T-helper 1 cell (primary cell): ENCODE measurements around the gene NODAL.
"Not testable (repeated sequence)": the region's sequence is repeated elsewhere in the genome, so short reads cannot be mapped to it uniquely, and the experiment has no call there.

Source experiments
- DNase-seq, 5 donors: peaks; one replicate each; pipeline ENCODE4 v3.0.0-alpha.2; 2012 to 2020
- total RNA-seq, 4 donors: gene quantifications; one replicate each; lab custom pipeline; 2026; lab: John Stamatoyannopoulos, UW

NODAL gene
- 0 reads per million in 4 donors for total RNA-seq

DNA sequence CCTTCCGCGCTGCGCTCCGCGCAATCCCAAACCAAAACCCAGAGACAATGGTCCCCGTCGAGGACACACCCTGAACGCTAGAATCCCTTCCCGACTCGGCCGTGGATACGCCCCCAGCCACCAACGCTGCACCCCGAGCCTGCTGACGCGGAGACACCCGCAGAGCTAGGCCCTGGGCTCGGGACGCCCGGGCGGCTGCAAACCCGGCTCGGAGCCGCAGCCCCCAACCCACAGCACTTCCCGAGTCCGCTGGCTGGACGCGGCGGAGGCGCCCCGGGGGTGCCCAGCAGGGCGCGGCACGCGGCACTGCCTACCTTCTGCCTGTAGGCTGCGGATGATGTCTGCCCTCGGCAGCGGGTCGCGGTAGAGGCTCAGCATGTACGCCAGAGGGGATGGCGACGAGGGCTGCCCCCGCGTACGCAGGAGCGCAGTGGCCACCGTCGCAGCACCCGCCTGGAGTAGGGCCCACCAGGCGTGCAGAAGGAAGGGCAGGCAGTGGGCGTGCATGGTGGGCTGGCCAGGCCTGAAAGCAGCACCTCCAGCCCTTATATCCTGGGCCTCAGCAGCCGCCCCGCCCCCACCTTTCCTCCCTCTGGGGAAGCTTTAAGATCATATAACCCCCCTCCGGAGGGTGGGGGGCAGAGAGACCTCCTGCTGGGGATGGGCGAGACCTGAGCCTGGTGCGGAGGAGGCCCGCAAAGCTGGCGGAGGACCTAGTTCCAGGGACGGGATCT is at the start of gene NODAL:
TSS of gene NODAL (minus strand) at position 521 of the 734 bp plus-strand sequence. CDS start at position 507, 14 bp downstream.
- DNase-seq, result no peak

- DNase-seq, result no peak
Measured at GRCh38 chr10:70490142-70490541, 48.7 kb upstream of the NODAL start.

DNA sequence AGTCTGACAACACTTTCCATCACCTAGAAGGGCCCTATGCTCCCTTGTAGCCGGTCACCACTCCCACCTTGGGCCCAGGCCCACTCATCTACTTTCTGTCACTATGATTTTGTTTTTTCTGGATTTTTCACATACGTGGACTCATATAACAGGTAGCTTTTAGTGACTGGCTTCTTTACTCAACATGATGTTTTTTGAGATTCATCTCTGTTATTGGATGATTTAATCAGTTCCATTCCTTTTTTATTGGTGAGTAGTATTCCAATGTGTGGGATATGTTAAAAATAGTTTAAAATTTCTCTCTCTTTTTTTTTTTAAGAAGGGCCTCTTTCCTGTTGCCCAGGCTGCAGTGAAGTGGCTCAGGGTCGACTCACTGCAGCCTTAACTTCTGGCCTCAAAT is 46.3 kb upstream of the NODAL start:
- no peak for DNase-seq

- not testable (repeated sequence) for DNase-seq
Measured at GRCh38 chr10:70483872-70484271, 42.4 kb upstream of the NODAL start.

GRCh38 chr10:70482982-70483760 is 41.7 kb upstream of the NODAL start:
- DNase-seq, result no peak

GRCh38 chr10:70481831-70482530 is 40.5 kb upstream of the NODAL start:
- no peak for DNase-seq

GRCh38 chr10:70481105-70481504 is 39.6 kb upstream of the NODAL start:
- no peak for DNase-seq

DNA sequence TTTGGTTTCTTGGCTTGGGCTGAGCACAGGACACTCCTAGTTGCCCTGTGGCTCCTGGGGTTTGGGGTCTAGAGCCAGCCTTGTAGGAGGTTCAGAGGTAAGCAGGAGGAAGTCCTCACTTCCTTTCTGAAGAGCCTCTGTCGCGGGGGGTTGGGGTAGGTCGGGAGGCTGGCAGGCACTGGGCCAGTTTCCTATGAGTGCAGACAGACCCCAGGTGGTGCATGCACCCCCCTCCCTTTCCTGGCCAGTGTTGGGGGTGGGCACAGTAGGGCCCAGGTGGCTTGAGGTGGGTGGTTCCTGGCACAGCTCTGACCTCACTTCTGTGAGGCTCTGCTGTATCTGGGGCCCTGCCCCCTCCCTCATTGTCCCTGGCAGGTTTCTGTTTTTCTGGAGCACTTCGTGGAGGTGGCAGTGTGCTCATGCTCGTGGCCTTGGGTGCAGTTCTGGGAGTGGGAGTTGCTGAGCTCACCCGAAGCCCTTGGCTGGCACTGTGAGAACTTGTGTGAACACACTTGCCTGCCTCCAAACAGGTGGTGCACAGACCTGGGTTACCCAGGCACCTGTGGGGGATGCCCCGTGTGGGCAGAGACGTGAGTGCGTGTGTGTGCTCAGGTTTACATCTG is 38.9 kb upstream of the NODAL start:
- peak in 1 of 5 donors; percentile 10 for DNase-seq

DNA sequence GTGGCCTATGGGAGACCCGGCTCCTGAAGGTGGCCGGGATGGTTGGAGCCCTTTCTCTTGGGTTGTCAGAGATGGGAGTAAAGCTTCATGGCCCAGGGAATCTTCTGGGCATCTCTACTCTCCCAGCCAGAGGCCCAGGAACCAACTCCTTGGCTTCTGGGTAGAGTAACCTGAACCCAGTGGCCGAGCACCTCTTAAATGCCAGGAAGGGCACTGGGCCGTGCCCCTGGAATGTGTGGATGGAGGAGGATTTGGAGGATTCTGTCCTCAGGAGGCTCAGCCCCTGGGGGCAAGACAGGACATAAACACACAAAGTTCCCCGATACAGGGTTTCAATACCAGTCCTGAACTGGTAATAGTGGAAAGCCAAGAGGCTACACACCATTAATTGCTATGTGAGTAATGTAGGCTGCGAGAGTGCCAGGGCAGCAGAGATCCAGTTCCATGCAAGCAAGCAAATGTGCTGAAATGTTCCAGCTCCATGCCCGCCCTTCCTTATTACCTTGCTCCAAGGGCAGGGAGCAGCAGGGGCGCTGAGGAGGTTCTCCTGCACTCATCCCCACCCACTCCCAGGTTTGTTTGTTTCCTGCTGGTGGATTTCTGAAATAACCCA is 38.3 kb upstream of the NODAL start:
- no peak for DNase-seq

GRCh38 chr10:70479165-70479581 is 37.7 kb upstream of the NODAL start:
- DNase-seq, result no peak

DNA sequence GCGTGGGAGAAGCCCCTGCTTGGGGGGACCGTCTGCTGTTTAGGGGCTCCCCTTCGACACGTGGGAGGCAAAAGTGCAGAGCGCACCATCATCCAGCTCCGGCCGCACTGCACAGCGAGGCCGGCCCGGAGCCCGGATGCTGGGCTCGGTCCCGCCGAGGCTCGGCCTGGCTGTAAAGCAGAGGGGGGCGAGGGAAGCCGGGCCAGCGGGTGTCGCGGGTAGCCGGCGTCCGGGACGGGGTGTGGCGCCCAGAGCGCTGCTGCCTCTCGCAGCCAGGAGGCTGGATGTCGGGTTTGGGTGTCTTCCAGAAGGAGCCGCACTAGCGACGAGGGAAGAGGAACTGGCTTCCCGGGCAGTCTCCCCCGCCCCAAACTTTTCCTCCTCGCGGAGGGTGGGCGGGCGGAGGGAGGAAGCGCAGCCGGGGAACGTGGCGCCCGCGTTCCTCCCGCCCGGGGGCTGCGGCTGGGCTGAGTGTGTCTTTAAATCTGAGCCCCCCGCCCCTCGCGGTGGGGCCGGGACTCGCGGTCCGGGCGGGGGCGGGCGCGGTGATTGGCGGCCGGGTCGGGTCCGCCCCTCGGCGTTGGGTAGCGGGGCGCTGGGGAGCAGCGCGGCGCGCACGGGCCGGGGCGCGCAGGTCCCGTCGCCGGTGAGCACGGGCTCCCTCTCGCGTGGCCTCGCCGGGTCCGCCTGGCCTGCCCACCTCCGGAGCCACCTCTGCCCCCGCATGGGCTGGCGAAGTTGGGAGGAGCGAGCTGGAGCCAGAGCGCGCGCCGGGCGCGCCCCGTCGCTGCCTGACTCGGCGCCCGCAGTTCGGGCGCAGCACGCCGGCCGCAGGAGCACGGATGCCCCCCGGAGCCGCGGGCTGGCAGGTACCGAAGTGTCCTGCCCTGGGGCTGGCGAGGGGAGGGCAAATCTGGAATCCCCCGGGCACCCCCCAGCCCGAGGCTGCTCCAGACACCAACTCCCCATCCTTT is 37.0 kb upstream of the NODAL start, which contains the start of gene PALD1:
TSS of gene PALD1 (plus strand) at position 577 of the 974 bp plus-strand sequence. CDS start 47,185 bp downstream, outside the sequence.
- DNase-seq, result peak in 1 of 5 donors; percentile 33

DNA sequence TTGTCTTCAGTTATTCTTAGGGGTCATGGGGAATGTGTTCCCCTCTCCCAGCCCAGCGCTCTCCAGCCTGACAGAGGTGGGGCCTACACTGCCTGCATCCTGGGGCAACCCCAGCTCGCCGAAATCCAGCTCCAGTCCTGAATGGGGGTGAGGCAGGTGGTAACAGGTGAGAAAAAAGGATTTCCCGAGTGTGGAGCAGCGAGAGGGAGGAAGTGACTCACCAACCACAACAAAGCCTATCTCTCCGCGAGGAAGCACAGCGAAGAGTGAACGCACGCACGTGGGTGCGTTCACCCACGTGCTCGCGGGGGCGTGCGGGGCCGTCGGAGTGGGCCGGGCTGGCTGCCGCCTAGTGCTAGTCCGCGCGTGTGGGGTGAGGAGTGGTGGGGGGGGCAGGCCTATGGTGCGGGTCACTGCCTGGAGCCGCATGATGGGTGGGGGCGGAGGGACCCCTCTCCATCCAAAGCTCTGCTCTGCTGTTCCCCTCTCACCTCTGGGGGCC is 36.2 kb upstream of the NODAL start:
- peak; percentile 58 to 76 (median 71) for DNase-seq

GRCh38 chr10:70476249-70477035 is 35.0 kb upstream of the NODAL start:
- no peak for DNase-seq

DNA sequence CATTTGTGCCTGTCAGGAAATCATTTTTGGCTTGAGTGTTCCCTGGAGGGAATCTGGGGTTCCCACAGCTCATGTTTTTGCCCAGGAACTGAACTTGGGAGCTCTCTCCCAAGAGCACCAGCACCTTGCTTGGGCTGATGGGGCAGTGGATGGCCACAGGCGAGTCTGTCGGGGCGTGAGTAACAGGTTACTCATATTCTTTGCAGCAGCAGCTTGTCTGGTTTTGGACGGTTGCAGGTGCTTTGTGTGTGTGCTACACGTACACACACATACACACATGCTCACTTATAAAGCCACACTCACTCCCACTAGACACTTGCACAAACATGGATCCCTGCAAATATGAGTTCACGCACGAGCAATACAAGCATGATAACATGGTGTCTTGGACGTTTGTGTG is 34.2 kb upstream of the NODAL start:
- DNase-seq, result no peak

- no peak for DNase-seq
Measured at GRCh38 chr10:70474780-70475179, 33.3 kb upstream of the NODAL start.

DNA sequence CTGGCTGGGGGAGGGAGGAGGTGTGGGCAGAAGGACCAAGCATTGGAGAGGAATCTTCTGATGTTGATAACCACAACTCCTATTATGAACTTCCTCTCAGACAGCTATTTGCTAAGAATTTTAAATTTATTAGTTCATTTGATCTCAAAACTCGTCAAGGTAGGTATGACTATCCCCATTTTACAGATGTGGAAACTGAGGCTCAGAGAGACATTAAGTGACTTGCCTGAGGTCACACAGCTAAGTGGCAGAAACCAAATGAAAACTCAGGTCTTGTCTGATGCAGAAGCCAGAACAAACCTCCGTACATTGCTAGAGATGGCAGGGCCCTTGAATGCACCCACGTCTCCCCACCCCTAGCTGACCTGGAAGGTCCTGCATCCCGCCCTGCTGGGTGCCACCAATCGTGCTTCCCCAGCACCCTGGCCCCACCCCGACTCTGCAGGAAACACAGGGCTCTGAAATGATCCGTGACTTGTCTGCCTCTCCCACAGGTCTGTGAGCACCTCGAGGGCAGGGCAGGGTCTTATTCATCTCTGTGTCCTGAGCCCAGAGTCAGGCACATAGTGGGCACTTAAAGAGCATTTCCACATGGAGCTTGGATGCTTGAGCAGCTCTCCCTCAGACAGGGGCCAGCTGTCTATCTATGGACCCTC is 31.4 kb upstream of the NODAL start:
- DNase-seq, result no peak

DNA sequence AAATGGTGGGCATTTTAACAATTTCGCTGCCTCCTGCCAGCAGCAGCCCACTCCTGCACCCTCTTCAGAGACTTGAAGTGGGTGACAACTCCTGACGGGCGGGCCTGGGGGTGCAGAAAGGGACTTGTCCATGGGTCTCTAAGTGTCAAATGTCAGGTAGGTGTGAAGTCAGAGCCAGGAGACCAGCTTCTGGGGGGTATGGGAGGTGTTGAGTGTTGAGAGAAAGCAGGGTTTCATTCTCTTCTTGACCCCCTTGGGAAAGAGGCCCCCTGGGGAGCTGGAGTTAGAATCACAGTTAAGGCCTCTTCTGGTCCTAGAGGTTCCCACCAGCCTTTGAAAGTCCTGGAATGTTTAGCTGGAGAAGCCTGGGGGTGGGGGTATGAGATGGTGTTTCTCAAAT is 25.5 kb upstream of the NODAL start:
- DNase-seq, result no peak

GRCh38 chr10:70465832-70466231 is 24.4 kb upstream of the NODAL start:
- DNase-seq, result no peak

- DNase-seq, result no peak
Measured at GRCh38 chr10:70465278-70465677, 23.8 kb upstream of the NODAL start.
